Hepatocyte (in vitro differentiated cells): Measurements from ENCODE around the gene FAM168B. TPM values are rescaled to one million over a fixed set of nuclear protein-coding genes. Genes with fewer than 3 reads are reported as not detected.

Source experiments
- DNase-seq: peaks from one replicate; pipeline ENCODE4 v3.0.0-alpha.2; 2016; ENCODE audit warnings: low spot score
- H2AFZ ChIP-seq: fragments of 200-600 bp; sonication (generic); 2 replicates; pipeline ENCODE4 v1.6.0; 2016; ENCODE audit warnings: antibody characterized with exemption, mild to moderate bottlenecking
- H3K27ac ChIP-seq: fragments of 200-600 bp; sonication (generic); 2 replicates; pipeline ENCODE4 v1.5.1; 2016; ENCODE audit warnings: mild to moderate bottlenecking
- H3K27me3 ChIP-seq: fragments of 200-600 bp; sonication (generic); 2 replicates; pipeline ENCODE4 v1.6.1; 2016
- H3K36me3 ChIP-seq: fragments of 200-600 bp; sonication (generic); replicated peaks from 2 replicates; pipeline ENCODE4 v1.5.1; 2016; ENCODE audit warnings: low read depth; ENCODE audit not compliant: insufficient read depth
- H3K4me1 ChIP-seq: fragments of 200-600 bp; sonication (generic); 2 replicates; pipeline ENCODE4 v1.5.1; 2016; ENCODE audit warnings: mild to moderate bottlenecking, moderate library complexity; ENCODE audit not compliant: insufficient read depth
- H3K4me2 ChIP-seq: fragments of 200-600 bp; sonication (generic); 2 replicates; pipeline ENCODE4 v1.6.0; 2016
- H3K4me3 ChIP-seq: fragments of 200-600 bp; sonication (generic); 2 replicates; pipeline ENCODE4 v1.5.1; 2016; ENCODE audit warnings: mild to moderate bottlenecking
- H3K79me2 ChIP-seq: fragments of 200-600 bp; sonication (generic); 2 replicates; pipeline ENCODE4 v1.6.0; 2017; ENCODE audit warnings: mild to moderate bottlenecking
- H3K9me2 ChIP-seq: fragments of 200-600 bp; sonication (generic); replicated peaks from 2 replicates; pipeline ENCODE4 v1.6.0; 2017; ENCODE audit warnings: mild to moderate bottlenecking; ENCODE audit not compliant: insufficient read depth
- H3K9me3 ChIP-seq: fragments of 200-600 bp; sonication (generic); 2 replicates; pipeline ENCODE4 v1.5.1; 2016; ENCODE audit warnings: low read depth, mild to moderate bottlenecking
- H4K20me1 ChIP-seq: fragments of 200-600 bp; sonication (generic); 2 replicates; pipeline ENCODE4 v1.6.0; 2016; ENCODE audit warnings: mild to moderate bottlenecking; ENCODE audit not compliant: insufficient read depth, poor library complexity, severe bottlenecking
- EZH2 ChIP-seq: fragments of 200-600 bp; sonication (generic); IDR thresholded peaks from 2 replicates; pipeline ENCODE4 v1.6.1; 2016; ENCODE audit warnings: antibody characterized with exemption, mild to moderate bottlenecking, borderline replicate concordance
- EZH2phosphoT487 ChIP-seq: fragments of 200-600 bp; sonication (generic); IDR thresholded peaks from one replicate; pipeline ENCODE4 v1.6.1; 2018; ENCODE audit warnings: antibody characterized with exemption, mild to moderate bottlenecking, low read depth, moderate library complexity; ENCODE audit not compliant: unreplicated experiment, severe bottlenecking
- WGBS: methylation state at CpG from one replicate; pipeline ENCODE4 v1.1.6; 2016; ENCODE audit warnings: low lambda C conversion rate; ENCODE audit errors: missing lambda C conversion rate; 5-methylcytosine and 5-hydroxymethylcytosine counted together
- polyA plus RNA-seq: library from polyadenylated mRNA; unstranded; fragments of >200 nt; fragmentation: Nextera tagmentation; extraction: Ambion mirVana; gene quantifications from 2 replicates; pipeline ENCODE4 v1.2.1, GENCODE V29; 2016
- total RNA-seq: library from RNA; depleted of rRNA; stranded (reverse); fragments of >200 nt; gene quantifications from 2 replicates; pipeline ENCODE4 v1.2.3, GENCODE V29; 2014
- TF ChIP-seq, protein P1 (sequence below): fragments of 200-600 bp; sonication (generic); IDR thresholded peaks from 2 replicates; pipeline ENCODE4 v1.5.1; 2016; ENCODE audit warnings: antibody characterized with exemption, mild to moderate bottlenecking; ENCODE audit not compliant: poor library complexity

The FAM168B gene
- total and polyA plus RNA-seq, 2 experiments from 2014 or later: 40.0 to 123 TPM

DNA sequence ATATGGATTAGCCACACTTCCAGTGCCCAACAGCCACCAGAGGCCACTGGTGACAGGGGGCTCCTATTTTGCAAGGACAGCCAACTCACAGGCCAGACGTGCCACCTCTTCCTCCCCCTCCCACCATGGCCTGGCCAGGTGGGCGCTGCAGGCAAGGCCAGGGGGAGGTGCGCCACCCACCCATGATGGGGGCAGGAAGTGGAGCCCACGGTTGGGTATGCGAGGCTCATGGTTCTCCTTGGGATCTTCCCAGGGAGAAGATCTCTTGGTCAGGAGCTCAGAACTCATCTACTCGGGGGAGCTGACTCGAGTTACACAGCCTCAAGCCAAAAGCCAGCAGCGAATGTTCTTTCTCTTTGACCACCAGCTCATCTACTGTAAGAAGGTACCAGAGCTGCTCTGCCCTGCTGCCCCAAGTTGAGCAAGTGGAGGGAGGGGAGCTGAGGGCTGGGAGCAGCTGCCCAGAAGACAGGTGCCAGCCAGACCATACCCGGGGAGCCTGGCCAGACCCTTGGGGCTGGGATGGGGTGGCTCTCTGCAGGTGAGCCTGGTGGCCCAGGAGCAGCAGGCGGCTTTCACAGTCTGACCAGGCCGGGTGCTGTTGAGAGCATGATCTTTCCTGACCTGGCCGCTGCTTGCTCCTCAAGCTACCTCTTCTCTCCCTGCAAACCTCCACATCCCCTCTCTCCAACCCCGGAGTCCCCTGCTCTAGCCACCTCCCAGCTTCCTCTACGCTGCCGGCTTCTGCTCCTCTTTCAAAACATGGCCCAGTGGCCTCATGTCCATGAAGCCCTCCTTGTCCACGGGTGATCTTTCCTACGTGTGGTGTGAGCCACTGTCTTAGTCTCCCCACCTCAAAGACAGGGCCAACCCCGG, 49.8 kb downstream of the FAM168B start:
- no peaks in the 10 kb centered on the region for H3K27me3 ChIP-seq
- H3K4me2 ChIP-seq: no peak overlapping the region
- TF ChIP-seq, protein P1, sequence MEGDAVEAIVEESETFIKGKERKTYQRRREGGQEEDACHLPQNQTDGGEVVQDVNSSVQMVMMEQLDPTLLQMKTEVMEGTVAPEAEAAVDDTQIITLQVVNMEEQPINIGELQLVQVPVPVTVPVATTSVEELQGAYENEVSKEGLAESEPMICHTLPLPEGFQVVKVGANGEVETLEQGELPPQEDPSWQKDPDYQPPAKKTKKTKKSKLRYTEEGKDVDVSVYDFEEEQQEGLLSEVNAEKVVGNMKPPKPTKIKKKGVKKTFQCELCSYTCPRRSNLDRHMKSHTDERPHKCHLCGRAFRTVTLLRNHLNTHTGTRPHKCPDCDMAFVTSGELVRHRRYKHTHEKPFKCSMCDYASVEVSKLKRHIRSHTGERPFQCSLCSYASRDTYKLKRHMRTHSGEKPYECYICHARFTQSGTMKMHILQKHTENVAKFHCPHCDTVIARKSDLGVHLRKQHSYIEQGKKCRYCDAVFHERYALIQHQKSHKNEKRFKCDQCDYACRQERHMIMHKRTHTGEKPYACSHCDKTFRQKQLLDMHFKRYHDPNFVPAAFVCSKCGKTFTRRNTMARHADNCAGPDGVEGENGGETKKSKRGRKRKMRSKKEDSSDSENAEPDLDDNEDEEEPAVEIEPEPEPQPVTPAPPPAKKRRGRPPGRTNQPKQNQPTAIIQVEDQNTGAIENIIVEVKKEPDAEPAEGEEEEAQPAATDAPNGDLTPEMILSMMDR: no peak
- TF ChIP-seq EZH2phosphoT487 (no peak), EZH2 (no peak)
- 93% methylated on average over 18 of the region's 18 CpGs for WGBS
- no peaks in the 10 kb centered on the region for H3K9me2 ChIP-seq
- H2AFZ ChIP-seq: no peak overlapping the region
- no peaks in the 10 kb centered on the region for H3K4me1 ChIP-seq
- H3K27ac ChIP-seq: no peak overlapping the region
- no peak overlapping the region for H3K4me3 ChIP-seq
- H3K9me3 ChIP-seq: no peaks in the 10 kb centered on the region
- DNase-seq: no peak
- no peaks in the 10 kb centered on the region for H3K79me2 ChIP-seq
- H3K36me3 ChIP-seq: no peaks in the 10 kb centered on the region
- H4K20me1 ChIP-seq: peaks cover 4% of the 10 kb centered on the region

- no peaks in the 10 kb centered on the region for H3K27me3 ChIP-seq
- H2AFZ ChIP-seq: no peak overlapping the region
- no peaks in the 10 kb centered on the region for H3K36me3 ChIP-seq
- WGBS: 95% methylated on average over 7 of the region's 7 CpGs
- H3K27ac ChIP-seq: no peak overlapping the region
- no peaks in the 10 kb centered on the region for H3K9me2 ChIP-seq
- no peaks in the 10 kb centered on the region for H3K9me3 ChIP-seq
- no peak for DNase-seq
- TF ChIP-seq EZH2: no peak
- TF ChIP-seq, protein P1: no peak
- no peak overlapping the region for H3K4me3 ChIP-seq
- H3K4me1 ChIP-seq: no peaks in the 10 kb centered on the region
- H3K4me2 ChIP-seq: no peak overlapping the region
- H4K20me1 ChIP-seq: no peaks in the 10 kb centered on the region
- no peaks in the 10 kb centered on the region for H3K79me2 ChIP-seq
Observed at GRCh38 chr2:131042148-131042775, 51.0 kb downstream of the FAM168B start.

DNA sequence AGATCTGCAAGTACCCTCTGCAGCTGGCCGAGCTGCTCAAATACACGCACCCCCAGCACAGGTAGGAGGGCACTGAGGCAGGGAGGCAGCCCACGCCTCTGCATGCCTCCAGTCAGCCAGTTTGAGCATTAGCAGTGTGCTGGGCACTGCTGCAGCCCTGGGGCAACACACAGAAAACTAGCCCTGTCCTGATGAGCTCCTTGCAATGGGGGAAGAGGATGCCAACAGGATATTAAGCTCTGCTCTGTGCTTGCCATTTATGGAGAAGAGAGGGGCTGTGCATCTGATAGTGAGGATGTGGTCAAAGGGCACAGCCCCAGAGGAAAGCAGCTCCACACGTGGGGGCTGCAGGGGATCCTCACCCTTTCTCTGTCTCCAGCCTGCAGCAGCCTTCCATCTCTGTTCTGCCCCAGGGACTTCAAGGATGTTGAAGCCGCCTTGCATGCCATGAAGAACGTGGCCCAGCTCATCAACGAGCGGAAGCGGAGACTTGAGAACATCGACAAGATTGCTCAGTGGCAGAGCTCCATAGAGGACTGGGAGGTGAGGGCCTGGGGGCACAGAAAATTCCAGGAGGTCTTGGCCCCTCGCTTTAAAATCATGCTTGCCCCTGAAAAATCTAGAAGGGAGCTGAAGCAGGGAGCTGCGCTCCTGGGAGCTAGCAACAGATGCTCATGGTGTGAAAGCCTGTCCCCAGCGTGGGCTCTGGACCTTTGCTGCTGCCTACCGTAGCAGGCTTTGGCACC, 51.7 kb downstream of the FAM168B start:
- H3K36me3 ChIP-seq: no peaks in the 10 kb centered on the region
- no peak overlapping the region for H2AFZ ChIP-seq
- no peak overlapping the region for H3K4me3 ChIP-seq
- no peak overlapping the region for H3K27ac ChIP-seq
- H3K27me3 ChIP-seq: no peaks in the 10 kb centered on the region
- H3K4me2 ChIP-seq: no peak overlapping the region
- H3K79me2 ChIP-seq: no peaks in the 10 kb centered on the region
- H3K4me1 ChIP-seq: no peaks in the 10 kb centered on the region
- no peaks in the 10 kb centered on the region for H3K9me2 ChIP-seq
- WGBS: 88% methylated on average over 14 of the region's 14 CpGs
- TF ChIP-seq EZH2phosphoT487: no peak
- TF ChIP-seq, protein P1: no peak
- TF ChIP-seq EZH2: no peak
- no peaks in the 10 kb centered on the region for H3K9me3 ChIP-seq
- no peak for DNase-seq
- no peaks in the 10 kb centered on the region for H4K20me1 ChIP-seq
